Measurements from ENCODE around the gene ABLIM2.

DNA sequence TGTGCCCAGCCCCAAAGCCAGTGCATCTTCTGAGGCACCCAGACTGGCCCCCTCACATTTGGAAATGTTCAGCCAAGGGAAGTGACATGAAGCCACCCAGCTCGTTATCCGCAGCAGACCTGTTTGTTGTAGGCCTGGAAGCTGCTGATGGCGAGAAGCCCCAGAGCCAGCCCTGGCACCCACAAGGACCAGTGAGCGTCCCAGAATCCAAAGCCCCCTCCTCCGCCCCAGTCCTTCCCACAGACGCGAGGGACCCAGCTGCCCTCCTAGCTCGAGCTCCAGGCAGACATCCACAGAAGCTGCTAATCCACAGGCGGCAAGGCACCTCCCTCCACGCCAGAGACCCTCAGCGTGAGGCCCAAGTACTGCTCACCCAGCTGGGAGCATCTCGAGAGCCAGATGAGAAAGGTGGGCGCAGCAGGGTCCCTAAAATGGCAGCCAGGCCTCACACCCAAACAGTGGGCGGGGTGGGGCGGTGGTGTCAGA lies 7.4 kb downstream of the ABLIM2 start:
- TF ChIP-seq, protein P1, sequence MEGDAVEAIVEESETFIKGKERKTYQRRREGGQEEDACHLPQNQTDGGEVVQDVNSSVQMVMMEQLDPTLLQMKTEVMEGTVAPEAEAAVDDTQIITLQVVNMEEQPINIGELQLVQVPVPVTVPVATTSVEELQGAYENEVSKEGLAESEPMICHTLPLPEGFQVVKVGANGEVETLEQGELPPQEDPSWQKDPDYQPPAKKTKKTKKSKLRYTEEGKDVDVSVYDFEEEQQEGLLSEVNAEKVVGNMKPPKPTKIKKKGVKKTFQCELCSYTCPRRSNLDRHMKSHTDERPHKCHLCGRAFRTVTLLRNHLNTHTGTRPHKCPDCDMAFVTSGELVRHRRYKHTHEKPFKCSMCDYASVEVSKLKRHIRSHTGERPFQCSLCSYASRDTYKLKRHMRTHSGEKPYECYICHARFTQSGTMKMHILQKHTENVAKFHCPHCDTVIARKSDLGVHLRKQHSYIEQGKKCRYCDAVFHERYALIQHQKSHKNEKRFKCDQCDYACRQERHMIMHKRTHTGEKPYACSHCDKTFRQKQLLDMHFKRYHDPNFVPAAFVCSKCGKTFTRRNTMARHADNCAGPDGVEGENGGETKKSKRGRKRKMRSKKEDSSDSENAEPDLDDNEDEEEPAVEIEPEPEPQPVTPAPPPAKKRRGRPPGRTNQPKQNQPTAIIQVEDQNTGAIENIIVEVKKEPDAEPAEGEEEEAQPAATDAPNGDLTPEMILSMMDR (conservative IDR thresholded peaks at IDR 0.05 in 1 of 2, IDR thresholded peaks at IDR 0.05 in 1 of 2; ENCODE audit: extremely low read depth in 1 of 2, insufficient read depth in 1 of 2, low read depth in 1 of 2, low read length in 2 of 2): no peak
- no peak for TF ChIP-seq EZH2 (IDR thresholded peaks at IDR 0.05; ENCODE audit: borderline replicate concordance, low read length)

Measured in mammary epithelial cell (primary cell).